ENCODE data around the gene ITGBL1. TPM values are rescaled to one million over a fixed set of nuclear protein-coding genes. Genes with fewer than 3 reads are reported as not detected.

Gene ITGBL1
- total RNA-seq, 4 donors from 2014 or later, result 1.8 to 19.4 (median 2.6) TPM; not detected in 1

DNA sequence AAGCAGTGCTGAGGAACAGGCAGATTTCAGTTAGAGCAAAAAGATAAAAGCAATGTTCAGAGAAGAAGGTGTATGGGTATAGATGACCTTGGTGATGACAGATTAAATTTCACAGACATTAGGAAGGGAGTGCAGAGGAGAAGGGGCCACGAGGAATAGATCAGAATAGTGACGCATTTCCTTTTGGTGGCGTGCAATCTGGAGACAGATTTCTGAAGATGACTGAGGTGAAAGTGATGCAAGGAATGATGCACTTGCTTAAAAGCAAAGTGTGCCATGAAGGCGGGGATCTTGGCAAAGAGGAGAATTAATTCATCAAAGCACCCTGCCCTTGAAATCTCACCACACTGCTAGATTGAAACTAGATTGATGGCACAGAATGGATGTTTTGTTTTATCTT is 202.4 kb downstream of the ITGBL1 start:
- TF ChIP-seq, protein P1, sequence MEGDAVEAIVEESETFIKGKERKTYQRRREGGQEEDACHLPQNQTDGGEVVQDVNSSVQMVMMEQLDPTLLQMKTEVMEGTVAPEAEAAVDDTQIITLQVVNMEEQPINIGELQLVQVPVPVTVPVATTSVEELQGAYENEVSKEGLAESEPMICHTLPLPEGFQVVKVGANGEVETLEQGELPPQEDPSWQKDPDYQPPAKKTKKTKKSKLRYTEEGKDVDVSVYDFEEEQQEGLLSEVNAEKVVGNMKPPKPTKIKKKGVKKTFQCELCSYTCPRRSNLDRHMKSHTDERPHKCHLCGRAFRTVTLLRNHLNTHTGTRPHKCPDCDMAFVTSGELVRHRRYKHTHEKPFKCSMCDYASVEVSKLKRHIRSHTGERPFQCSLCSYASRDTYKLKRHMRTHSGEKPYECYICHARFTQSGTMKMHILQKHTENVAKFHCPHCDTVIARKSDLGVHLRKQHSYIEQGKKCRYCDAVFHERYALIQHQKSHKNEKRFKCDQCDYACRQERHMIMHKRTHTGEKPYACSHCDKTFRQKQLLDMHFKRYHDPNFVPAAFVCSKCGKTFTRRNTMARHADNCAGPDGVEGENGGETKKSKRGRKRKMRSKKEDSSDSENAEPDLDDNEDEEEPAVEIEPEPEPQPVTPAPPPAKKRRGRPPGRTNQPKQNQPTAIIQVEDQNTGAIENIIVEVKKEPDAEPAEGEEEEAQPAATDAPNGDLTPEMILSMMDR (IDR thresholded peaks at IDR 0.05), result no peak
- no peak for TF ChIP-seq POLR2A (IDR thresholded peaks at IDR 0.05)
- no peak for DNase-seq
- H3K27me3 ChIP-seq, result no peaks in the 10 kb centered on the region
- intact Hi-C loops (cut with DNase I; ENCODE audit: low total_unique reads), result no loop called here
- no peaks in the 10 kb centered on the region for H3K4me1 ChIP-seq
- no peak overlapping the region for H3K4me3 ChIP-seq
- H3K27ac ChIP-seq, result no peak overlapping the region
- H3K9me3 ChIP-seq, result no peaks in the 10 kb centered on the region
- H3K36me3 ChIP-seq, result no peaks in the 10 kb centered on the region

DNA sequence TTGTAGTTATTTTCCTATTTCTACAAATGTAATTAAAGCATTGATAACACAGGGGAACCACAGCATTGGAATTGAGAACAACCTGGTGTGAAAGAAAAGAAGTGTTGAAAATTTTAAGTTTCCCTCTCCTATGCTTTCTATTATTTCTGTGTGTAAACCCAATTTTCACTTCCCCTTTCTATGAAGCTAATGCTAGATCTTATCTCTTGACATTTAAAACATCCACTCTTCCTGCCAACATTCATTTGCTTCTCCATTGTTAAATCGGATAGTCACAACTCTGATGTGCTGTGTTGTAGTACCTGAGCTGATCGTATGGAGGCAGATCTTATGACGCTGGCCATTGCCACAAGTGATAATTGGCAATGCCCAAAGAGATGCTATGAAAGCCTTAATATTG is 203.0 kb downstream of the ITGBL1 start:
- H3K27me3 ChIP-seq, result no peaks in the 10 kb centered on the region
- TF ChIP-seq, protein P1 (IDR thresholded peaks at IDR 0.05), result no peak
- TF ChIP-seq POLR2A (IDR thresholded peaks at IDR 0.05), result no peak
- H3K36me3 ChIP-seq, result no peaks in the 10 kb centered on the region
- no peak for DNase-seq
- intact Hi-C loops (cut with DNase I; ENCODE audit: low total_unique reads), result no loop called here
- no peaks in the 10 kb centered on the region for H3K4me1 ChIP-seq
- H3K4me3 ChIP-seq, result no peak overlapping the region
- no peaks in the 10 kb centered on the region for H3K9me3 ChIP-seq
- no peak overlapping the region for H3K27ac ChIP-seq

DNA sequence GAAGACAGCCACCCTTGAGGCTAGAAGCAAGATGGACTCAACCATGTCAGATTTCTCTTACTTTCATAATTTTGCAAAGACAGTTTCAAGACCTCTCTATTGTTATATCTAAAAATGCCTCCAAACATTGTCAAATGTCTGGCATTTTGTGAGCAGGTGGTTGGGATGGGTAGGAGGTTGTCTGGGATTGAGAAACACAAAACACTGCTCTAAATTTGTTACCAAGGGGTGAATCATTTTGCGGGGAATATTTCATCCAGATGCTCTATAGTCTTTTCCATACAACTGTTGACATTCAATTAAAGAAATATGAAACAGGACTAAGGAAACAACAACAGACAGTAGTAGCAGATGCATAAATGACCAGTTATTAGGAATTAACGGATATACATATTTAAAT is 208.2 kb downstream of the ITGBL1 start:
- Histone ChIP-seq H3K27ac (no peak overlapping the region), H3K4me1 (no peaks in the 10 kb centered on the region), H3K9me3 (no peaks in the 10 kb centered on the region), H3K36me3 (no peaks in the 10 kb centered on the region), H3K27me3 (no peaks in the 10 kb centered on the region), H3K4me3 (no peak overlapping the region)
- no peak for TF ChIP-seq POLR2A (IDR thresholded peaks at IDR 0.05)
- TF ChIP-seq, protein P1 (IDR thresholded peaks at IDR 0.05), result no peak
- no peak for DNase-seq
- intact Hi-C loops (cut with DNase I; ENCODE audit: low total_unique reads), result no loop called here

DNA sequence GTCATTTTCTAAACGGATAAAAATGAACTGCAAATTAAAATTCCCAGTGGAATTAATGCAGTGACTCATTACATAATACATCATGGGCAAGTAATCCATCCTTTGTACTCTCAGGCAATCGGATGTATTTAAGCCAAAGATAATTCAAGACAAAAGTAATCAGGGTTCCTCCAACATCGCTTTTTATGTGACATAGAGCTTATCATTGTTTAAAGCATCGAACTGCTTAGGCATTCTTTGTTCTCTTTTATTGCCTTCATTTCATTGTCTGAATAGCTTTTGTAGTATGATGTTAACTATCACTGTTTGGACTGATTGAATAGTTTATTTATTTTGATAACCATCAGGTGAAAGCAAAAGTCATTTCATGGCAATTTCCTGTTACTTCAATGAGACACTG is 209.4 kb downstream of the ITGBL1 start:
- intact Hi-C loops (cut with DNase I; ENCODE audit: low total_unique reads), result no loop called here
- Histone ChIP-seq H3K36me3 (no peaks in the 10 kb centered on the region), H3K9me3 (no peaks in the 10 kb centered on the region), H3K4me3 (no peak overlapping the region), H3K4me1 (no peaks in the 10 kb centered on the region), H3K27me3 (no peaks in the 10 kb centered on the region), H3K27ac (no peak overlapping the region)
- no peak for TF ChIP-seq POLR2A (IDR thresholded peaks at IDR 0.05)
- TF ChIP-seq, protein P1 (IDR thresholded peaks at IDR 0.05), result no peak
- no peak for DNase-seq

DNA sequence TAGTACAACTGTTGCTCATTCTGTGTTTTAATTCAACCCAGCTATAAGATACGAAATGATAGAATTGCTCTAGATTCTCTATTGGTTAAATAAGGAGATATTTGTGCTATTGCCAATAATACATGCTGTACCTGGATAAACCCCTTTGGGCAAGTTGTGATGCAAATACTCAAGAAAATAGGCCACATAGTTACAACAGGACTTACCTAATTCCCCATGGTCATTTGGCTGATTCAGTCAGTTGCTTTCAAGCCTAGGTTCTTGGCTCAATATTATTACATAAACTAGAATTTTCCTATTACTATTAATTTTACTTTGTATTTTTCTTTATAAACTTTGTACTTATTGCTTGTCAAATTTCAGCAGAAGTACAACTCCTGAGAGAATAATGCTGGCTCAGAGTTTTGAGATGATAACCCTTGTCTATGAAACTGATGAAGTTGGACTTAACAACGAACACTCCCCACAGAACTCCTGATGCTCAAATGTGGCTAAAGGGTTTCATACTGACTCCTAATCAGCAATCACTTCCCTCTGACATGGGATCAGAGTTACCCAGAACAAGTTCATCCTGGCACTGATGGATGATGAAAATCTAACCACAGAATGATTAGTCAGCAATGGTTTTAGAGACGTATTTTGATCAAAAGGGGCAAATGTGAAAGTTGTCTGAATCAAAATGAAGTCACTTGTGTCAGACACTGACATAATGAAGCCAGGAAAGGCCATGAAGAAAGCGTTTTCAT is 221.1 kb downstream of the ITGBL1 start:
- no peak for DNase-seq
- no peaks in the 10 kb centered on the region for H3K27me3 ChIP-seq
- H3K4me1 ChIP-seq, result no peaks in the 10 kb centered on the region
- intact Hi-C loops (cut with DNase I; ENCODE audit: low total_unique reads), result no loop called here
- no peak for TF ChIP-seq POLR2A (IDR thresholded peaks at IDR 0.05)
- TF ChIP-seq, protein P1 (IDR thresholded peaks at IDR 0.05), result no peak
- H3K27ac ChIP-seq, result no peak overlapping the region
- no peaks in the 10 kb centered on the region for H3K36me3 ChIP-seq
- no peak overlapping the region for H3K4me3 ChIP-seq
- H3K9me3 ChIP-seq, result no peaks in the 10 kb centered on the region
